ES-I3 (cell line): ENCODE data around the gene DNER.
"Not testable (repeated sequence)": the region's sequence is repeated elsewhere in the genome, so short reads cannot be mapped to it uniquely, and the experiment has no call there.

Source experiments
- H3K36me3 ChIP-seq: 2 replicates; pipeline ENCODE4 v1.6.1; 2013; ENCODE audit warnings: mild to moderate bottlenecking, low read length, control low read depth, moderate library complexity; ENCODE audit not compliant: insufficient read depth
- H3K4me1 ChIP-seq: 2 replicates; pipeline ENCODE4 v1.6.1; 2013; ENCODE audit warnings: mild to moderate bottlenecking, control low read depth, low read length; ENCODE audit not compliant: insufficient read depth
- H3K9ac ChIP-seq: 2 replicates; pipeline ENCODE4 v1.6.1; 2013; ENCODE audit warnings: low read depth, mild to moderate bottlenecking, low read length, moderate library complexity
- H3K9me3 ChIP-seq: 2 replicates; pipeline ENCODE4 v1.6.1; 2013; ENCODE audit warnings: mild to moderate bottlenecking, low read length, moderate library complexity; ENCODE audit not compliant: control insufficient read depth, insufficient read depth

The DNER gene

DNA sequence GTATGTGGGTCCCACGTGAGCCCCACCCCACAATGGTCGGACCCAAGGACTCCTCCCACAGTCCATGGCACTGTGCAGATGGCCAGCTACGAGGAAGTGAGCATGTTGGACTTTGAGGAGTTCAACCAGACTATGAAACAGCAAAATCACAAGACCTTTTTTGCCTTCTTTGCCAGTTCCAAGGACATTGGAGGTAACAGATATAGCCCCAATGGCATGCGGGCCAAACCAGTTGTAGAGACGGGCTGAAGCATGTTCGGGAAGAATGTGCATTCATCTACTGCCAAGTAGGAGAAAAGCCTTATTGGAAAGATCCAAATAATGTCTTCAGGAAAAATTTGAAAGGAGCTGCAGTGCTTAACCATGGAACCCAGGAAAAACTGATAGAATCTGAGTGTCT, 12.6 kb downstream of the DNER start:
- no peaks in the 10 kb centered on the region for H3K9me3 ChIP-seq
- no peaks in the 10 kb centered on the region for H3K4me1 ChIP-seq
- H3K36me3 ChIP-seq = no peaks in the 10 kb centered on the region
- H3K9ac ChIP-seq = no peak overlapping the region

DNA sequence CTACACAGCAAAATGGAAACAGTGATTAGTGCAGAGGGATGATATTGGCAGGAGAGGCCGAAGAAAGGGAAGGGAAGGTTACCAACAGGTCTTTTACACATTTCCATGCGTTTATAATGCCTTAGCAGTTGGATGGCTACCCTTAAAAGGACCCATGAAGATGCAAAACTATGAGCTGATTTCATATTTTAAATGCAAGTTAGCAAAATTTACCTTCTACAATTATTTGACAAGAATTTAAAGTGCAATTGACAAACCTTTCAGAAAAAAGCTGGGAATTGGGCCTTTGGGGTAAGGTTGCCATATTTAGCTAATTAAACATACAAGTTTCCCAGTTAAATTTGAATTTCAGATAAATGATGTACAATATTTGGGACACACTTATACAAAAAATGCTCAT, 13.3 kb downstream of the DNER start:
- Histone ChIP-seq H3K4me1 (no peaks in the 10 kb centered on the region), H3K36me3 (no peaks in the 10 kb centered on the region), H3K9me3 (no peaks in the 10 kb centered on the region), H3K9ac (no peak overlapping the region)

DNA sequence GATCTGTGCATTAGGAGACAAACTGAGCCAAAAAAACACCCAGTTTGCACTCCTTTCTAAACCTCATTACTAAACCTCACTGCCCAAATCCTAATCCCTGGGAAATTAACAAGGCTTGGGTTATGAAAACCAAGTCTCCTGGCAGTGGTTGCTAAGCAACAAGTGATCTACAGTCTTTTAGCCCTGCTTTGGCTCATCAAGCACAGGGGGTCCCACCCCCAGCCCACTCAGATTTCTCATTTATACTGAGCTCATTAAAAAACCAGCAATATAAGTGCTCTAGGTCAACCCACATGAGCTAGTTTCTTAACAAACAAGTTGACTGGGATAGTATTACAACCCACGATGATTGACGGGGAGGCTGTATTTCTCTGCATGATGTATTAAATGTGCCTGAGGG, 18.4 kb downstream of the DNER start:
- Histone ChIP-seq H3K36me3 (no peaks in the 10 kb centered on the region), H3K9me3 (no peaks in the 10 kb centered on the region), H3K4me1 (no peaks in the 10 kb centered on the region), H3K9ac (no peak overlapping the region)

DNA sequence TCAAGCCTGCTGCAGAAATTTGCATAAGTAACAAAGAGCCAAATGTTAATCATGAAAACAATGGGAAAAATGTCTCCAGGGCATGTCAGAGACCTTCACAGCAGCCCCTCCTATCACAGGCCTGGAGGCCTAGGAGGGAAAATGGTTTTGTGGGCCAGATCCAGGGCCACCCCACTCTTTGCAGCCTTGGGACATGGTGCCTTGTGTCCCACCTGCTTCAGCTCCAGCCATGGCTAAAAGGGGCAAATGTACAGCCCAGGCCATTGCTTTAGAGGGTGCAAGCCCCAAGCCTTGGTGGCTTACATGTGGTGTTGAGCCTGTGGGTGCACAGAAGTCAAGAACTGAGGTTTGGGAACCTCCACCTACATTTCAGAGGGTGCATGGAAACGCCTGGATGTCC, 20.5 kb downstream of the DNER start:
- H3K9ac ChIP-seq = not testable (repeated sequence)

DNA sequence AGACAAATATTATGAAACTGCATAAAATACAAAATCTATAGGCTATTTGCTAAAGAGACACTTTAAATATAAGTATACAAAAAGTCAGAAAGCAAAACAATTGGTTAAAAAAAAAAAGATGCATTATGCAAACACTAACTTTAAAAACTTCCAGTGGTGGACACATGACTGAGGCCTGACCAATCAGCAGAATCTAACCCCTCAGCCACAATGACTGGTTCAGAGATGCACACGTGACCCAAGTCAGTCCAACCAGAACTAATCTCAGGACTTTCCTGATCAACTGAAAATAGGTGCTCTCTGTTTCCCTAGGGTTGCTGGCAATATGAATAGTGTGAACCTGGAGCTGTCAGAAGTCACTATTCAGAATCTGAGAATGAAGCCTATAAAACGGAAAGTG, 22.7 kb downstream of the DNER start:
- no peaks in the 10 kb centered on the region for H3K36me3 ChIP-seq

More for the DNA sequence above, 20.5 kb downstream of the DNER start:
- not testable (repeated sequence) for H3K36me3 ChIP-seq, H3K9me3 ChIP-seq, H3K4me1 ChIP-seq

DNA sequence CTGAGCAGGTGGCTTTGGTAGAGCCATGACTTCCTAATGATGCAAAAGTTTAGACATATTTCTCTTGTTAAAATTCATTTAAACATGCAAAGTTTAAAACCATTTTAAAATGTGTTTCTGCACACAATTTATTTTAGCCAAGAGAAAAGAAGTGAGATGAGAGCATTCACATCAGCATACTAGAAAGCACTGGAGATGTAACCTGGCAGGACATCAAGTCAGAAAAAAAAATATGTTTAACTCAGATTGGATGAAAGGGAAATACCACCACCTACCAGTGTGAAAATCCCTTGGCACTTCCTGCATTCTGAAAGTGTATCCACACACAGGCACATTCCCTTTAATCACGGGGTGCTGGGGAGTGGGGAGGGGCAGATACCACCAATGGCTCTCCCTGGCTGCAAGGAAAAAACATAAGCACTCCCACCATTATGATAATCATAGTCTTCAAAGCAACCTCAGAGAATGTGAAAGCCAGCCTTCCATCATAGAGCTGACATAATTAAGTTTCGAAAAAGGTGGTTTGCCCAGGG, 25.0 kb downstream of the DNER start:
- Histone ChIP-seq H3K9ac (no peak overlapping the region), H3K9me3 (no peaks in the 10 kb centered on the region), H3K4me1 (no peaks in the 10 kb centered on the region), H3K36me3 (no peaks in the 10 kb centered on the region)

More for the DNA sequence above, 22.7 kb downstream of the DNER start:
- H3K9me3 ChIP-seq = no peaks in the 10 kb centered on the region
- H3K4me1 ChIP-seq = no peaks in the 10 kb centered on the region
- H3K9ac ChIP-seq = no peak overlapping the region

DNA sequence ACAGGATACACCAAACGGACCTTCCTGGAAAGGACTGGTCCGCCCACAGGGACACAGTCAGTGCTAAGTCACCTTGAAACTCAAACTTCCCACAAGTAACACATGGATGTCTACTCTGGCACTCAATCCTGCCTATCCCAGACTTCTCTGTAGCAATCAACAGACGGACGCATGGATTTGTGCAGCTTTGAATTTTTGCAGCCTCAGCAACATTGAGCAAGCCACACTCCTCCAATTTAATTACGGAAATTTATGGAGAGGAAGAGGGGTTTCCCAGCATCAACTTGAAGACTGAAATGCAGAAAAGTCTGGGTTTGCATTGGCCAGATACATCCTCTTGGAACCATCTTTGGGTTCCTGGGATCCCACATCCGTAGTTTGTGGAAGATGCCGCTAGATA, 26.2 kb downstream of the DNER start:
- no peaks in the 10 kb centered on the region for H3K9me3 ChIP-seq
- no peaks in the 10 kb centered on the region for H3K36me3 ChIP-seq
- H3K4me1 ChIP-seq = no peaks in the 10 kb centered on the region
- H3K9ac ChIP-seq = no peak overlapping the region

DNA sequence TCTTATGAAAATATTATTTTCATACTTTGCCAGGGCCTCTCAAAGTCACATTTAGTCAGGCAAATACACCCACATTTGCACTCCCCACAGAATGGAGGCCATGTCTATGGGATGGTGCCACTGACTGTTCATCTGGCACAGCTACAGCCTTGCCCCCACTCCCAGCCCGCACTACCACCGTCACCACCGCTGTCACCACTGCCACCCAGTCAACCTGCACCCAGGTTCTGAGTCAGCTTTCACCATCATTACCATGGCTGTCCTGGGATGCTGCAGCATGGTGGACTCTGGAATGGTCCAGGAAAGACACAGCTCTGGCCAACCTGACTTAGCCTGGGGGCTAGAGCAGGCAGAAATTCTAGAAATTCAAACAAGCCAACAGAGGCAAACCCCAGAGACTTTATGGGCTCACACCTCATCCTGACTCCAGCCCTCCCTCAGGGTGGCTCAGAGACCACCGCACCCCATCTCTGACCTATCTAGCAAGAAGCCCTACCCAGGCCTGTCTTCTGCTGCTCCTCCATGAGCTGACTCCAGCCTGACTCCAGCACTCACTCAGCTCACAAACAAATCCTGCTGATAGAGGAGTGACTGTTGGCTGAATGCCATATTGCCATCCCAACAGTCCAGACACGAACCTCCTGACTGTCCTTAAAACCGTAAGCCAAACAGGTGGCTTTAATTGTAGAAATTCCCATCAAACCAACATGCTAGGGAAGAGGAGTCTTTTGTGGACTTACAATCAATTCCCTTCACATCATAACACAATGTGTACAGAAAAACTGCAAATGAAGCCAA, 28.0 kb downstream of the DNER start:
- H3K4me1 ChIP-seq = no peaks in the 10 kb centered on the region

DNA sequence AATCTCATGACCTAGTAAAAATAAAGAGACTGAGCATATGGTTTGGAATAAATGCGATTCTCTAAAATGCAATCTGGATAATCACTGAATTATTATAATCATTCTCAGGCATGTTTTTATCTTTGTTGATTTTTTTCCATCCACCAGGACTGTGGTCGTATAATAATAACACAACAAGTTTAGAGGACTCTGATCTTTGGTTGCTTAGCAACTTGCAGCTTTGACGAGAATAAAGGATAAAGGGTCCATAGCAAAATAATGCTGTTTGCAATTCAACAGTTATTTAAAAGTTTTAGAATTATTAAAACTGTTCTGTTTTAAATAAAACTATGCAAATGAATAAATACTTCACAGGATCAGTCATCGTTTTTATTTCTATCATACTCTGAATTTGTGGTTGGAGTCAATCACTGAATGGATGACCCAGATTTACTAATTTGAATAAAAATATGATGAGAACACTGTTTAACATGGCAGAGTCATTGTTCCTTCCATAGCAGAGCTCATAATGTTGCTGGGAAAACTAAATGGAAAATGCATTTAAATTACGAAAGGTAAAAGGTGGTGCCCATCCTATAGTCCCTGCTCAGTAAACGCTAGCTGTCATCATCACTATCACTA, 29.3 kb downstream of the DNER start:
- no peak overlapping the region for H3K9ac ChIP-seq
- H3K9me3 ChIP-seq = no peaks in the 10 kb centered on the region
- no peaks in the 10 kb centered on the region for H3K36me3 ChIP-seq
- no peaks in the 10 kb centered on the region for H3K4me1 ChIP-seq

More for the DNA sequence above, 28.0 kb downstream of the DNER start:
- H3K9ac ChIP-seq = no peak overlapping the region
- no peaks in the 10 kb centered on the region for H3K36me3 ChIP-seq
- no peaks in the 10 kb centered on the region for H3K9me3 ChIP-seq

DNA sequence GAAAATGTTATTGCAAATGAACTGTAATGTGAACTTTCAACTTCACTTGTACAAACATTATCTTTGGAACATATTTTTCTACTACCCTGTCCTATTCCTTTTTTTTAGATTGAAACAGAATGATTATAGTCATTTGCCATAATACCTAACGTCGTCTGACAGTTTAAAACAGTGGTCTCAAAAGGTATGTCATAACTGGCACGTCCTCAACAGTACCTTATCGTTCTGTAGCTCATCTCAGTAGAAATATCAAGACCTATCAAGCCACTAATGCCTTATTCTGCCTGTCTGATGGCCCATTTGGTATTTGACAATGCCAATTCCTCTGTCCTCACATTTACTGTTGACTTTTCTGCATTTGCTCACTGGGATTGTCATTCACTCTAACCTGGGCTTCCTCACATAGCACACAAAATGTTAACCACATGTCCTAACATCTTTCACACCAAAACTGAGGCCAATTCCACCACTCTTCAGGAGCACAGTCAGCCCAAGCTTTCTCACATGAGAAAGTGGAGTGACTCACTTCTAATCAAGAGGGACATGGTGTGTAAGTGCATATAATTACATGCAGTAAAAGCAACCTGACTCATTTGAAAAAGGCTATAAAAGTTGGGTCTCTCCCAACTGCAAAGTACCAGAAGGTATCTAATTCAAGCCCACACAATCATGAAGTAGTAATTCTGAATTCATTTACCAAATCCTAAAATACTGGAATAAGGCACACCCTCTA, 34.8 kb downstream of the DNER start:
- Histone ChIP-seq H3K36me3 (no peaks in the 10 kb centered on the region), H3K9me3 (no peaks in the 10 kb centered on the region), H3K4me1 (no peaks in the 10 kb centered on the region), H3K9ac (no peak overlapping the region)

DNA sequence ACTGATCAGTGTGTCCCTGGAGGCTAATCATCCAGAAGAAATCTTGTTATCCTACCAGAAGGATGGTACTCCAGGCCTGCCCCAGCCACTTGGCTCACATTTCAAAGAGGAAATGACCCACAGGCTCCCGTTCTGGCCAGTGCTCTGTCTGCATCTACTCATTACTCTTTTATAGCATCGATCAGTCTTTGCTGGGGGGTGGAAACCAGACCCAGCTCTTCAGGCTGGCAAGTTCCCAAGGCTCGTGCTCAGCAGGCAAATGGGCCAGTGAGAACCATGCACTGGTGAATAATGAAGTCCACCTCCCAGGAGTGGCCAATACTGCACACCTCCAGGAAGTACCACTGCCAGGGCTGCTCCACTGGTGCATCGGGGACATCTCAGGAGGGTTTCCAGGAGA, 38.8 kb downstream of the DNER start:
- H3K4me1 ChIP-seq = no peaks in the 10 kb centered on the region
- no peaks in the 10 kb centered on the region for H3K9me3 ChIP-seq
- no peaks in the 10 kb centered on the region for H3K36me3 ChIP-seq
- no peak overlapping the region for H3K9ac ChIP-seq

DNA sequence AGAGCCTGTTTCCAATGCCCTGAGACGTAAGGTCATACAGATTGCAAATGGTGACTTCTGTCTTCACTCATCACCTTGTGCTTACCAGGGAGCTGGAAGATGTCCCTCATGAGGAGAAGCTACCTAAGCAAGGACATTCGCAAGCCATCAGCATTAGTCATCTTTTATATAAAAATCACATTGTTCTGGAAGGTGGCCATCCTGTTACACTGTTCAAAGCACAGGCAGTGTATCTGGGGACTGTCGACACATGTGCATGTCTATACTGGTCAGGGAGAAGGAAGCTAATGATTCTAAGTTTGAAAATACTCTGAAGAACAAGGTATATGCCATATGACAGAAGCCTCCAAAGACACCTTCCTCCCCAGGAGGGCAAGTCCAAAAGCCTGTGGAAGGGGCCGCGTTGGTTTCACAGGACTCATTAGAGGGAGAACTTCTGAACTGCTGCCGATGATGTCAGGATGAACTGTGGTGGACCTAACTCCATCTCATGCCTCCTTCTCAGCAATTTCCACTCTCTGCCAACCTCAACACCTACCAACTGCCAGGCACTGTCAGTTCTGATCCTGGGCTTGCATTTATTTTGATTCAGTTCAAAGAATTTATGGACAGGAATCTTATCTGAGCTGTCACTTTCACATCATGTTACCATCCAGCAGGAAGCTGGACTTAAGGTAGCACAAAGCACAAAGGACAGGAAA, 39.4 kb downstream of the DNER start:
- Histone ChIP-seq H3K36me3 (no peaks in the 10 kb centered on the region), H3K4me1 (no peaks in the 10 kb centered on the region), H3K9me3 (no peaks in the 10 kb centered on the region), H3K9ac (no peak overlapping the region)

DNA sequence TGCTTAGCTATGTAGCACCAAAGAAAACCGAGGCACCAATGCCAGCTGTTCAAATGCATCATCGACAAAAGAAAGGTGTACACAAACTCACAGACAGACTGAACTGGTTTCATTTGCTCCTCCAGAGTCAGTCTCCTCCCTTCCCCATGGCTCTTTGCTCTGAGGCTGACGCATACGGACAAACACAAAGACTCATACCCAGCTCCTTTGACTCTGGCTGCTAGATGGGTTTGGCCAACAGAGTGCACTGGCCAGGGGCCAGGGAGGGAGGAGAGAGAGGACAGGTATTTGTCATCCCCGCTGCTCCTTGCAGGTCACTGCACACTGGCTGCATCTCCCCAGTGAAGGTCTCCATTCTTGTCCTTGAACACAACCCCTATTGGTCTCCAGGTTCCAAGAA, 40.7 kb downstream of the DNER start:
- H3K4me1 ChIP-seq = no peaks in the 10 kb centered on the region
- H3K9ac ChIP-seq = no peak overlapping the region
- H3K36me3 ChIP-seq = no peaks in the 10 kb centered on the region
- no peaks in the 10 kb centered on the region for H3K9me3 ChIP-seq

DNA sequence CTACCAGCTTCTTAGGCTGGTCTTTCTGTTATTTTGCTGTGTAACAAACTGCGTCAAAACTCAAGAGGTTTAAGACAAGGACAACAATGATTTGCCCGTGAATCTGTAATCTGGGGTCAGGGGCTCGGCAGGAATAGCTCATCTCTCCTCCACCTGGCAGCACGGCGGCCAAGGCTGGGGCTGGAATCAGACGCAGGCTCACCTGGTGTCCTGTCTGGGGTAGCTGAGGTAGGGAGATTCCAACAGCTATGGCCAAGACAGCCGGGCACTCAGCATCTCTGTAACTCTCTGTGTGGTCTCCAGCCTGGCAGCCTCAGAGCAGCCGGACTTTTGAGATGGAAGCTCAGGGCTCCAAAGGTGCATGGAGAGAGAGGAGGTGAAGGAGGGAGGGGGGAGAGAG, 42.3 kb downstream of the DNER start:
- Histone ChIP-seq H3K36me3 (no peaks in the 10 kb centered on the region), H3K9me3 (no peaks in the 10 kb centered on the region), H3K9ac (no peak overlapping the region), H3K4me1 (no peaks in the 10 kb centered on the region)
